Keratinocyte (primary cell): Measurements from ENCODE around the gene COL13A1. TPM values are rescaled to one million over a fixed set of nuclear protein-coding genes. Genes with fewer than 3 reads are reported as not detected.

Experiments
- DNase-seq: peaks from one replicate; pipeline ENCODE4 v3.0.0-alpha.2; 2011; ENCODE audit warnings: low read depth, missing footprints, low spot score
- FAIRE-seq: peaks from 2 replicates; lab custom pipeline; 2011; peaks lifted over from hg19 to GRCh38; lab: Jason Lieb, UNC
- H2AFZ ChIP-seq: 2 replicates; pipeline ENCODE4 v1.6.0; 2012; ENCODE audit warnings: low read length, control low read depth, inconsistent platforms; ENCODE audit not compliant: control insufficient read depth
- H3K27ac ChIP-seq: 2 replicates; pipeline ENCODE4 v1.5.1; 2011; ENCODE audit warnings: low read length; ENCODE audit not compliant: control insufficient read depth, insufficient read depth
- H3K27me3 ChIP-seq: 3 replicates; pipeline ENCODE4 v1.6.0; 2011; ENCODE audit warnings: low read length; ENCODE audit not compliant: control insufficient read depth, insufficient read depth; ENCODE audit errors: extremely low read depth
- H3K36me3 ChIP-seq, 2 experiments: 2 replicates in 1 of 2; 3 replicates in 1 of 2; pipeline ENCODE4 v1.5.1; 2011; ENCODE audit warnings: low read length in 2 of 2, mild to moderate bottlenecking in 1 of 2; ENCODE audit not compliant: control insufficient read depth in 2 of 2, insufficient read depth in 2 of 2; ENCODE audit errors: extremely low read depth in 1 of 2
- H3K4me1 ChIP-seq: 3 replicates; pipeline ENCODE4 v1.5.1; 2011; ENCODE audit warnings: low read length; ENCODE audit not compliant: control insufficient read depth, insufficient read depth; ENCODE audit errors: extremely low read depth
- H3K4me2 ChIP-seq: 3 replicates; pipeline ENCODE4 v1.6.0; 2011; ENCODE audit warnings: low read depth, low read length; ENCODE audit not compliant: control insufficient read depth, insufficient read depth; ENCODE audit errors: extremely low read depth
- H3K4me3 ChIP-seq, 3 experiments: fragments of 200-600 bp in 1 of 3; sonication (generic) in 1 of 3; 2 replicates in 2 of 3; 3 replicates in 1 of 3; pipeline ENCODE4 v1.5.1; 2011 to 2016; ENCODE audit warnings: low read length in 3 of 3, mild to moderate bottlenecking in 3 of 3, control low read depth in 2 of 3, inconsistent platforms in 1 of 3, low read depth in 1 of 3, mixed read lengths in 1 of 3, mixed run types in 1 of 3, moderate library complexity in 1 of 3; ENCODE audit not compliant: control insufficient read depth in 2 of 3, insufficient read depth in 2 of 3; ENCODE audit errors: extremely low read depth in 1 of 3
- H3K79me2 ChIP-seq: 2 replicates; pipeline ENCODE4 v1.6.0; 2012; ENCODE audit warnings: low read length; ENCODE audit not compliant: control insufficient read depth, insufficient read depth
- H3K9ac ChIP-seq: 3 replicates; pipeline ENCODE4 v1.6.0; 2011; ENCODE audit warnings: low read length; ENCODE audit not compliant: control insufficient read depth, insufficient read depth; ENCODE audit errors: extremely low read depth
- H3K9me1 ChIP-seq: 3 replicates; pipeline ENCODE4 v1.6.0; 2011; ENCODE audit warnings: low read length; ENCODE audit not compliant: control insufficient read depth, insufficient read depth; ENCODE audit errors: extremely low read depth
- H3K9me3 ChIP-seq: 2 replicates; pipeline ENCODE4 v1.5.1; 2012; ENCODE audit warnings: low read depth, low read length; ENCODE audit not compliant: control insufficient read depth
- H4K20me1 ChIP-seq: 3 replicates; pipeline ENCODE4 v1.6.0; 2011; ENCODE audit warnings: low read length; ENCODE audit not compliant: control insufficient read depth, insufficient read depth; ENCODE audit errors: extremely low read depth
- EZH2 ChIP-seq: IDR thresholded peaks from one replicate; pipeline ENCODE4 v1.6.1; 2012; ENCODE audit warnings: inconsistent platforms, mild to moderate bottlenecking, low read length, moderate library complexity
- dilution Hi-C: fragments of 300-500 bp; cut with MboI; formaldehyde crosslinking; loops from one replicate; pipeline ENCODE4 v1.7.0; 2020; ENCODE audit warnings: low sequenced_read_pairs; ENCODE audit not compliant: extremely low pct_ligation_motif_present
- polyA plus RNA-seq, 5 experiments: library from polyadenylated mRNA; depleted of rRNA in 3 of 5; stranded (reverse) in 3 of 5; stranded (forward) in 1 of 5; unstranded in 1 of 5; fragments of >200 nt; gene quantifications; 1 replicate in 1 of 5; 2 replicates in 3 of 5; 3 replicates in 1 of 5; pipeline versions ENCODE4 v1.2.1 to v1.2.3, GENCODE V29; 2011 to 2012; ENCODE audit warnings: missing spikeins in 2 of 5, low read depth in 1 of 5, low replicate concordance in 1 of 5
- TF ChIP-seq, protein P1 (sequence below), 3 experiments: IDR thresholded peaks in 1 of 3; conservative IDR thresholded peaks in 1 of 3; optimal IDR thresholded peaks in 1 of 3; 2 replicates in 2 of 3; 3 replicates in 1 of 3; pipeline versions ENCODE3 to v1.5.1; 2011; ENCODE audit warnings: low read length in 3 of 3, mild to moderate bottlenecking in 3 of 3, moderate library complexity in 2 of 3, control low read depth in 1 of 3, inconsistent platforms in 1 of 3; ENCODE audit not compliant: insufficient read depth in 2 of 3; ENCODE audit errors: extremely low read depth in 1 of 3

Gene COL13A1
- polyA plus RNA-seq, 1 donor (not counting 4 experiments of a cell fraction or from before 2014, with no cell fraction given) = 1.5 TPM

DNA sequence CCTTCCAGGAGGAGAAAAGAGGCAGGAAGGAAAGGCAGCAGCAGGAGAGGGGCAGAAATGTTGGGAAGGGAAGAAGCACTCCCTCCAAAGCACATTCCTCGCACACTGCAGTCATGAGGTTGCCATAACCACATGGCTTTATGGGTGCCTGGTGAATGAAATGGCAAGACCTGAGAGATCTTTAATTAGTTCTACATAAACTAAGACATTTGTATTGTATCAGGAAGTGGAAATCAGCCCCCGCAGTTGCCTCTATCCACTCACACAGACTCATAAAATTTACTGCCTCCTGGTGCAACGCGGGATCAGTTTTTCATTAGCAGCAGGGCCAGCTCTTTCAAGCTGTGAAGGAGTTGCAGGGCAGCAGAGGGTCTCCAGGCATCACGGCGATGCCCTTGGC lies 106.4 kb downstream of the COL13A1 start:
- H3K4me2 ChIP-seq = no peak overlapping the region
- no peaks in the 10 kb centered on the region for H4K20me1 ChIP-seq
- H3K27me3 ChIP-seq = peaks cover 8% of the 10 kb centered on the region
- no peaks in the 10 kb centered on the region for H3K79me2 ChIP-seq
- no peak overlapping the region for H3K4me3 ChIP-seq
- TF ChIP-seq, protein P1, sequence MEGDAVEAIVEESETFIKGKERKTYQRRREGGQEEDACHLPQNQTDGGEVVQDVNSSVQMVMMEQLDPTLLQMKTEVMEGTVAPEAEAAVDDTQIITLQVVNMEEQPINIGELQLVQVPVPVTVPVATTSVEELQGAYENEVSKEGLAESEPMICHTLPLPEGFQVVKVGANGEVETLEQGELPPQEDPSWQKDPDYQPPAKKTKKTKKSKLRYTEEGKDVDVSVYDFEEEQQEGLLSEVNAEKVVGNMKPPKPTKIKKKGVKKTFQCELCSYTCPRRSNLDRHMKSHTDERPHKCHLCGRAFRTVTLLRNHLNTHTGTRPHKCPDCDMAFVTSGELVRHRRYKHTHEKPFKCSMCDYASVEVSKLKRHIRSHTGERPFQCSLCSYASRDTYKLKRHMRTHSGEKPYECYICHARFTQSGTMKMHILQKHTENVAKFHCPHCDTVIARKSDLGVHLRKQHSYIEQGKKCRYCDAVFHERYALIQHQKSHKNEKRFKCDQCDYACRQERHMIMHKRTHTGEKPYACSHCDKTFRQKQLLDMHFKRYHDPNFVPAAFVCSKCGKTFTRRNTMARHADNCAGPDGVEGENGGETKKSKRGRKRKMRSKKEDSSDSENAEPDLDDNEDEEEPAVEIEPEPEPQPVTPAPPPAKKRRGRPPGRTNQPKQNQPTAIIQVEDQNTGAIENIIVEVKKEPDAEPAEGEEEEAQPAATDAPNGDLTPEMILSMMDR (optimal IDR thresholded peaks at IDR 0.05 in 1 of 3, IDR thresholded peaks at IDR 0.05 in 1 of 3, conservative IDR thresholded peaks at IDR 0.05 in 1 of 3; ENCODE audit: extremely low read depth in 1 of 3, insufficient read depth in 2 of 3, low read length in 3 of 3) = no peak
- TF ChIP-seq EZH2 = no peak
- H3K36me3 ChIP-seq = no peaks in the 10 kb centered on the region
- FAIRE-seq = no peak
- H3K4me1 ChIP-seq = no peaks in the 10 kb centered on the region
- no peaks in the 10 kb centered on the region for H3K9me1 ChIP-seq
- no peak overlapping the region for H2AFZ ChIP-seq
- no peak overlapping the region for H3K27ac ChIP-seq
- no peak for DNase-seq
- no peak overlapping the region for H3K9ac ChIP-seq
- no peaks in the 10 kb centered on the region for H3K9me3 ChIP-seq
- dilution Hi-C loops = no loop called here

DNA sequence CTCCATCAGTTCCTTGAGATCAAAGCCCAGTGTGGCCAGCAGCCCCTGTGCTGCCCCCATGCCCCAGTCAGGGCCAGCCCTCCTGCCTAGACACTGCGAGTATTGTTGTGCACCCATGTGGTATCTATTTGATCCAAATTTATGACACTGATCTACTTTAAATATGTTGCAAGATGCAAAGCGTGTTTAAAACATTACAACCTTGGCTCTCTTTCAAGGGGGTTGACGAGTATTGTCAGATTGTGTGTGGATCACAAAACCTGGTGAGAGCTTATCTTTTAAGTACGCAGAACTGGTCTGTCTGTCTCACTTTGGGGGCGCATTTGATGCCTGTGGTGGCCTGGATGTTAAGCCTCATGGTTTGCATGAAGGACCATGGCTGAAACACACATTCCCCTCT lies 108.9 kb downstream of the COL13A1 start:
- no peak for FAIRE-seq
- Histone ChIP-seq H3K36me3 (no peaks in the 10 kb centered on the region), H3K9me1 (no peaks in the 10 kb centered on the region), H3K9me3 (no peaks in the 10 kb centered on the region), H3K79me2 (no peaks in the 10 kb centered on the region), H3K27me3 (peaks cover 8% of the 10 kb centered on the region), H3K9ac (no peak overlapping the region), H2AFZ (no peak overlapping the region), H4K20me1 (peaks cover 4% of the 10 kb centered on the region), H3K4me3 (no peak overlapping the region), H3K27ac (no peak overlapping the region), H3K4me1 (no peaks in the 10 kb centered on the region), H3K4me2 (no peak overlapping the region)
- TF ChIP-seq, protein P1 (optimal IDR thresholded peaks at IDR 0.05 in 1 of 3, IDR thresholded peaks at IDR 0.05 in 1 of 3, conservative IDR thresholded peaks at IDR 0.05 in 1 of 3; ENCODE audit: extremely low read depth in 1 of 3, insufficient read depth in 2 of 3, low read length in 3 of 3) = no peak
- TF ChIP-seq EZH2 = no peak
- no peak for DNase-seq
- dilution Hi-C loops = no loop called here
